ENCODE data around the gene LTN1. TPM values are rescaled to one million over a fixed set of nuclear protein-coding genes. Genes with fewer than 3 reads are reported as not detected.
A peak's percentile ranks its signal among the peaks of the same experiment; 100 is the strongest.

The LTN1 gene
- total and polyA plus RNA-seq, 2 donors from 2014 or later: 3.6 to 25.0 TPM

- H3K27ac ChIP-seq (ENCODE audit: low read depth in 2 of 2, low read length in 2 of 2): no peak overlapping the region
- H3K27me3 ChIP-seq (ENCODE audit: control insufficient read depth, insufficient read depth, low read length): no peaks in the 10 kb centered on the region
- H3K9me3 ChIP-seq (ENCODE audit: control insufficient read depth in 2 of 3, insufficient read depth in 1 of 3, low read length in 3 of 3): no peaks in the 10 kb centered on the region
- H3K4me3 ChIP-seq (ENCODE audit: low read length in 3 of 3): no peak overlapping the region
- TF ChIP-seq CTCF (IDR thresholded peaks at IDR 0.05; ENCODE audit: borderline replicate concordance, extremely low read depth, insufficient read depth): no peak
- FAIRE-seq: peak; percentile 29
- no peaks in the 10 kb centered on the region for H3K4me1 ChIP-seq (ENCODE audit: control insufficient read depth in 2 of 3, insufficient read depth in 2 of 3, low read depth in 1 of 3, low read length in 3 of 3)
- no peak overlapping the region for H3K9ac ChIP-seq (ENCODE audit: low read length in 3 of 3)
- DNase-seq: no peak
- intact Hi-C loops (cut with DNase I): no loop called here
- peaks cover 8 to 26% (median 8%) of the 10 kb centered on the region in 3 donors for H3K36me3 ChIP-seq (ENCODE audit: control insufficient read depth in 2 of 3, insufficient read depth in 3 of 3, low read length in 3 of 3)
Measured at GRCh38 chr21:28959367-28960099, 33.1 kb downstream of the LTN1 start.

GRCh38 chr21:28953247-28953646, 39.4 kb downstream of the LTN1 start:
- FAIRE-seq (no peak), DNase-seq (no peak)
- Histone ChIP-seq H3K9ac (ENCODE audit: low read length in 3 of 3) (no peak overlapping the region), H3K27me3 (ENCODE audit: control insufficient read depth, insufficient read depth, low read length) (no peaks in the 10 kb centered on the region), H3K36me3 (ENCODE audit: control insufficient read depth in 2 of 3, insufficient read depth in 3 of 3, low read length in 3 of 3) (peaks cover 6 to 18% (median 13%) of the 10 kb centered on the region in 3 donors), H3K9me3 (ENCODE audit: control insufficient read depth in 2 of 3, insufficient read depth in 1 of 3, low read length in 3 of 3) (no peaks in the 10 kb centered on the region), H3K27ac (ENCODE audit: low read depth in 2 of 2, low read length in 2 of 2) (no peak overlapping the region), H3K4me3 (ENCODE audit: low read length in 3 of 3) (no peak overlapping the region), H3K4me1 (ENCODE audit: control insufficient read depth in 2 of 3, insufficient read depth in 2 of 3, low read depth in 1 of 3, low read length in 3 of 3) (no peaks in the 10 kb centered on the region)
- intact Hi-C loops (cut with DNase I): no loop called here
- TF ChIP-seq CTCF (IDR thresholded peaks at IDR 0.05; ENCODE audit: borderline replicate concordance, extremely low read depth, insufficient read depth): no peak

GRCh38 chr21:28952686-28953085, 40.0 kb downstream of the LTN1 start:
- TF ChIP-seq CTCF (IDR thresholded peaks at IDR 0.05; ENCODE audit: borderline replicate concordance, extremely low read depth, insufficient read depth): no peak
- no peak overlapping the region for H3K4me3 ChIP-seq (ENCODE audit: low read length in 3 of 3)
- peaks cover 4 to 13% (median 13%) of the 10 kb centered on the region in 3 donors for H3K36me3 ChIP-seq (ENCODE audit: control insufficient read depth in 2 of 3, insufficient read depth in 3 of 3, low read length in 3 of 3)
- FAIRE-seq (no peak), DNase-seq (no peak)
- no peaks in the 10 kb centered on the region for H3K9me3 ChIP-seq (ENCODE audit: control insufficient read depth in 2 of 3, insufficient read depth in 1 of 3, low read length in 3 of 3)
- no peaks in the 10 kb centered on the region for H3K27me3 ChIP-seq (ENCODE audit: control insufficient read depth, insufficient read depth, low read length)
- no peak overlapping the region for H3K9ac ChIP-seq (ENCODE audit: low read length in 3 of 3)
- intact Hi-C loops (cut with DNase I): no loop called here
- no peaks in the 10 kb centered on the region for H3K4me1 ChIP-seq (ENCODE audit: control insufficient read depth in 2 of 3, insufficient read depth in 2 of 3, low read depth in 1 of 3, low read length in 3 of 3)
- no peak overlapping the region for H3K27ac ChIP-seq (ENCODE audit: low read depth in 2 of 2, low read length in 2 of 2)

Measured in kidney (tissue), 14 donors.